RPMI8226 (cell line): ENCODE measurements around the gene C19orf25.
"Not testable (repeated sequence)": the region's sequence is repeated elsewhere in the genome, so short reads cannot be mapped to it uniquely, and the experiment has no call there.

Experiments used
- DNase-seq: peaks from one replicate; pipeline ENCODE4 v3.0.0-alpha.2; 2015

C19orf25 gene

GRCh38 chr19:1445932-1446712 is 32.9 kb downstream of the C19orf25 start:
- peak; percentile 59 for DNase-seq

- peak; percentile 79 for DNase-seq
Observed at GRCh38 chr19:1445185-1445931, 33.7 kb downstream of the C19orf25 start.

- no peak for DNase-seq
Observed at GRCh38 chr19:1441677-1442438, 37.2 kb downstream of the C19orf25 start.

GRCh38 chr19:1441022-1441426 is 38.0 kb downstream of the C19orf25 start:
- DNase-seq = no peak

- no peak for DNase-seq
Observed at GRCh38 chr19:1440418-1440801, 38.6 kb downstream of the C19orf25 start.

GRCh38 chr19:1439525-1440417 is 39.2 kb downstream of the C19orf25 start:
- not testable (repeated sequence) for DNase-seq

GRCh38 chr19:1438933-1439354 is 40.1 kb downstream of the C19orf25 start:
- no peak for DNase-seq

- DNase-seq = peak; percentile 97
Observed at GRCh38 chr19:1438035-1438932, 40.7 kb downstream of the C19orf25 start, which contains the start of gene RPS15. Gene RPS15, plus strand, starts transcription at chr19:1438396. Its CDS starts 30 bp downstream, at chr19:1438426.

GRCh38 chr19:1437609-1438008 is 41.4 kb downstream of the C19orf25 start:
- no peak for DNase-seq

GRCh38 chr19:1435378-1435989 is 43.5 kb downstream of the C19orf25 start:
- DNase-seq = no peak

- DNase-seq = no peak
Observed at GRCh38 chr19:1434577-1435060, 44.4 kb downstream of the C19orf25 start.

- DNase-seq = no peak
Observed at GRCh38 chr19:1434040-1434366, 45.0 kb downstream of the C19orf25 start.

GRCh38 chr19:1433119-1434039 is 45.6 kb downstream of the C19orf25 start:
- no peak for DNase-seq

GRCh38 chr19:1432507-1432887 is 46.5 kb downstream of the C19orf25 start:
- DNase-seq = no peak

- no peak for DNase-seq
Observed at GRCh38 chr19:1431759-1432506, 47.1 kb downstream of the C19orf25 start.

- no peak for DNase-seq
Observed at GRCh38 chr19:1430246-1430645, 48.8 kb downstream of the C19orf25 start.

GRCh38 chr19:1429750-1430149 is 49.3 kb downstream of the C19orf25 start:
- no peak for DNase-seq

GRCh38 chr19:1428738-1429391 is 50.1 kb downstream of the C19orf25 start:
- DNase-seq = no peak
